Measurements from ENCODE around the gene PPM1N. TPM values are rescaled to one million over a fixed set of nuclear protein-coding genes. Genes with fewer than 3 reads are reported as not detected.

Gene PPM1N
- total and polyA plus RNA-seq, 2 of the 13 experiments (the other 11 are each of a cell fraction or from before 2014, with no cell fraction given), result 0.31 to 1.8 TPM

DNA sequence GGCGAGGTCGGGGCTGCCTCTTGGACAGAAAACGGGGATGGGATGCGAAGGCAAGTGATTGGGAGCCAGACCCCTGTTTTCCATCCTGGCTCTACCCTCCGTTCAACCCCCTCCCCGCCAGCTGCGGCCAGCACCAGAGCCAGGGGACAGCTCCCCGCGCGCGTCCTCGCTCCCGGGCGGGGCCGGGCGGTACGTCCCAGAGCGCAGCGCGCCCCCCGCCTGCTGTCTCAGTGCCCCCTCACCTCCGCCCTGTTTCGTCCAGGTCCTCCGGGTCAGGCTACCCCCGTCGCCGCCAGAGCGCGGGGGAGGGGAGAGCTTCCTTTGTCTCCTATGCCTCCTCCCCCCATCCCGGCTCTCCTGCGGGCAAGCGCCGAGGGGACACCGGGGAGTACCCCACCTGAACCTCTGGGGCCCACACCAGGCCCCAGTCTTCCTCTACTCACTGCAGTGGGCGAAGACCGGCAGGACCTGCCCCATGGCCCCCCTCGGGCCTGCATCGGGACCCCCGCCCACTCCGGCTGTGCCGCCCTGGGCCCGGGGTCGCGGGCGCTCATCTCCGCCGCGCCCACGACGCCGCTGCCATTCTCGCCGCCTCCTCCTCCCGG, 1.8 kb upstream of the PPM1N start (continued):
- TF ChIP-seq, protein P1, sequence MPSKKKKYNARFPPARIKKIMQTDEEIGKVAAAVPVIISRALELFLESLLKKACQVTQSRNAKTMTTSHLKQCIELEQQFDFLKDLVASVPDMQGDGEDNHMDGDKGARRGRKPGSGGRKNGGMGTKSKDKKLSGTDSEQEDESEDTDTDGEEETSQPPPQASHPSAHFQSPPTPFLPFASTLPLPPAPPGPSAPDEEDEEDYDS (CRISPR knock-in tag; IDR thresholded peaks at IDR 0.05), result 0 out of 2 replicates have a peak, but pooled peaks have one; percentile 28
- peak; percentile 62; the same call in 1 of the 2 replicates for TF ChIP-seq MED13 (CRISPR knock-in tag; IDR thresholded peaks at IDR 0.05)
- peak; percentile 97 for TF ChIP-seq MIER2 (CRISPR knock-in tag; IDR thresholded peaks at IDR 0.05)
- 0 out of 2 replicates have a peak, but pooled peaks have one; percentile 46 for TF ChIP-seq ZNF446 (CRISPR knock-in tag; IDR thresholded peaks at IDR 0.05)
- TF ChIP-seq ZNF564 (CRISPR knock-in tag; IDR thresholded peaks at IDR 0.05), result no peak
- TF ChIP-seq SIX4 (CRISPR knock-in tag; IDR thresholded peaks at IDR 0.05), result 0 out of 2 replicates have a peak, but pooled peaks have one; percentile 27
- no peak for TF ChIP-seq RBM39 (IDR thresholded peaks at IDR 0.05; ENCODE audit: low read depth, low read length, poor library complexity, severe bottlenecking)
- peak; percentile 64; the same call in 1 of the 2 replicates for TF ChIP-seq SRY (CRISPR knock-in tag; IDR thresholded peaks at IDR 0.05)
- peak; percentile 62; the same call in 1 of the 2 replicates for TF ChIP-seq KMT2B (CRISPR knock-in tag; IDR thresholded peaks at IDR 0.05)
- TF ChIP-seq SMAD3 (CRISPR knock-in tag; IDR thresholded peaks at IDR 0.05), result 0 out of 2 replicates have a peak, but pooled peaks have one; percentile 33
- peak; percentile 83; the same call in 1 of the 2 replicates for TF ChIP-seq ZFP36L2 (CRISPR knock-in tag; IDR thresholded peaks at IDR 0.05)
- TF ChIP-seq CEBPG (CRISPR knock-in tag; IDR thresholded peaks at IDR 0.05), result no peak
- TF ChIP-seq ZNF878 (CRISPR knock-in tag; IDR thresholded peaks at IDR 0.05), result no peak; the same call in 1 of the 2 replicates
- TF ChIP-seq BRCA1 (CRISPR knock-in tag; IDR thresholded peaks at IDR 0.05), result peak; percentile 89; the same call in 1 of the 2 replicates
- no peak for TF ChIP-seq ZNF569 (CRISPR knock-in tag; IDR thresholded peaks at IDR 0.05; ENCODE audit: borderline replicate concordance)
- TF ChIP-seq, protein P2, sequence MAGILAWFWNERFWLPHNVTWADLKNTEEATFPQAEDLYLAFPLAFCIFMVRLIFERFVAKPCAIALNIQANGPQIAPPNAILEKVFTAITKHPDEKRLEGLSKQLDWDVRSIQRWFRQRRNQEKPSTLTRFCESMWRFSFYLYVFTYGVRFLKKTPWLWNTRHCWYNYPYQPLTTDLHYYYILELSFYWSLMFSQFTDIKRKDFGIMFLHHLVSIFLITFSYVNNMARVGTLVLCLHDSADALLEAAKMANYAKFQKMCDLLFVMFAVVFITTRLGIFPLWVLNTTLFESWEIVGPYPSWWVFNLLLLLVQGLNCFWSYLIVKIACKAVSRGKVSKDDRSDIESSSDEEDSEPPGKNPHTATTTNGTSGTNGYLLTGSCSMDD (CRISPR knock-in tag; IDR thresholded peaks at IDR 0.05), result no peak
- no peak for TF ChIP-seq MAFG (CRISPR knock-in tag; IDR thresholded peaks at IDR 0.05)
- 0 out of 2 replicates have a peak, but pooled peaks have one; percentile 48 for TF ChIP-seq ZNF431 (CRISPR knock-in tag; IDR thresholded peaks at IDR 0.05; ENCODE audit: borderline replicate concordance, low read depth)
- TF ChIP-seq ZNF614 (CRISPR knock-in tag; IDR thresholded peaks at IDR 0.05; ENCODE audit: borderline replicate concordance), result no peak
- TF ChIP-seq ZFP36L1 (CRISPR knock-in tag; IDR thresholded peaks at IDR 0.05), result 0 out of 2 replicates have a peak, but pooled peaks have one; percentile 28
- TF ChIP-seq, protein P3, sequence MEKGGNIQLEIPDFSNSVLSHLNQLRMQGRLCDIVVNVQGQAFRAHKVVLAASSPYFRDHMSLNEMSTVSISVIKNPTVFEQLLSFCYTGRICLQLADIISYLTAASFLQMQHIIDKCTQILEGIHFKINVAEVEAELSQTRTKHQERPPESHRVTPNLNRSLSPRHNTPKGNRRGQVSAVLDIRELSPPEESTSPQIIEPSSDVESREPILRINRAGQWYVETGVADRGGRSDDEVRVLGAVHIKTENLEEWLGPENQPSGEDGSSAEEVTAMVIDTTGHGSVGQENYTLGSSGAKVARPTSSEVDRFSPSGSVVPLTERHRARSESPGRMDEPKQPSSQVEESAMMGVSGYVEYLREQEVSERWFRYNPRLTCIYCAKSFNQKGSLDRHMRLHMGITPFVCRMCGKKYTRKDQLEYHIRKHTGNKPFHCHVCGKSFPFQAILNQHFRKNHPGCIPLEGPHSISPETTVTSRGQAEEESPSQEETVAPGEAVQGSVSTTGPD (CRISPR knock-in tag; IDR thresholded peaks at IDR 0.05), result no peak
- TF ChIP-seq SMARCC2 (IDR thresholded peaks at IDR 0.05), result no peak
- TF ChIP-seq, protein P4, sequence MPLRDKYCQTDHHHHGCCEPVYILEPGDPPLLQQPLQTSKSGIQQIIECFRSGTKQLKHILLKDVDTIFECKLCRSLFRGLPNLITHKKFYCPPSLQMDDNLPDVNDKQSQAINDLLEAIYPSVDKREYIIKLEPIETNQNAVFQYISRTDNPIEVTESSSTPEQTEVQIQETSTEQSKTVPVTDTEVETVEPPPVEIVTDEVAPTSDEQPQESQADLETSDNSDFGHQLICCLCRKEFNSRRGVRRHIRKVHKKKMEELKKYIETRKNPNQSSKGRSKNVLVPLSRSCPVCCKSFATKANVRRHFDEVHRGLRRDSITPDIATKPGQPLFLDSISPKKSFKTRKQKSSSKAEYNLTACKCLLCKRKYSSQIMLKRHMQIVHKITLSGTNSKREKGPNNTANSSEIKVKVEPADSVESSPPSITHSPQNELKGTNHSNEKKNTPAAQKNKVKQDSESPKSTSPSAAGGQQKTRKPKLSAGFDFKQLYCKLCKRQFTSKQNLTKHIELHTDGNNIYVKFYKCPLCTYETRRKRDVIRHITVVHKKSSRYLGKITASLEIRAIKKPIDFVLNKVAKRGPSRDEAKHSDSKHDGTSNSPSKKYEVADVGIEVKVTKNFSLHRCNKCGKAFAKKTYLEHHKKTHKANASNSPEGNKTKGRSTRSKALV (CRISPR knock-in tag; IDR thresholded peaks at IDR 0.05), result peak; percentile 69; the same call in 1 of the 2 replicates
- TF ChIP-seq, protein P5, sequence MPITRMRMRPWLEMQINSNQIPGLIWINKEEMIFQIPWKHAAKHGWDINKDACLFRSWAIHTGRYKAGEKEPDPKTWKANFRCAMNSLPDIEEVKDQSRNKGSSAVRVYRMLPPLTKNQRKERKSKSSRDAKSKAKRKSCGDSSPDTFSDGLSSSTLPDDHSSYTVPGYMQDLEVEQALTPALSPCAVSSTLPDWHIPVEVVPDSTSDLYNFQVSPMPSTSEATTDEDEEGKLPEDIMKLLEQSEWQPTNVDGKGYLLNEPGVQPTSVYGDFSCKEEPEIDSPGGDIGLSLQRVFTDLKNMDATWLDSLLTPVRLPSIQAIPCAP (CRISPR knock-in tag; IDR thresholded peaks at IDR 0.05; ENCODE audit: low read depth), result no peak
- no peak for TF ChIP-seq MIXL1 (CRISPR knock-in tag; IDR thresholded peaks at IDR 0.05)
- TF ChIP-seq NFYC (CRISPR knock-in tag; IDR thresholded peaks at IDR 0.05), result no peak
- TF ChIP-seq SCMH1 (CRISPR knock-in tag; IDR thresholded peaks at IDR 0.05; ENCODE audit: borderline replicate concordance), result no peak
